ENCODE results near the gene ABCA4. TPM values are rescaled to one million over a fixed set of nuclear protein-coding genes. Genes with fewer than 3 reads are reported as not detected.

ABCA4 gene
- total RNA-seq, 1 donor from 2014 or later: 1.3 TPM

DNA sequence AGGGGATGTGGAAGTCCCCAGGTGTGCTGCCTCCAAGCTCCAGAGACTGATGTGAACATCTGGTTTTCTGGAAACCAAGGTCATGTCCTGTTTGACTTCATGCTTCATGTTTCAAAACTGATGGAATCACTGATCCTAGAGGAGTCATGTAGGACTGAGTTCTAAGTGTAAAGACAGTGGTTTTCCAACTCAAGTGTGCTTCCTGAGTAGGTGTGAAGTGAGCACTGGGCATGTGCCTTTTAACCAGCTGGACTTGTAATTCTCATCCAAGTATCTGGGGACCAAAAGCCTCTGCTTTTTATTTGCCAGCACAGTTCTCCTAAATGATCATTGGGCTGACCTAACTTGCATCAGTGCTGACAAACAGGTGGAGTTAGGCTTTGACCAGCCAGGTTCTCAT is 36.9 kb downstream of the ABCA4 start:
- no peak for DNase-seq (ENCODE audit: low spot score)

- DNase-seq (ENCODE audit: low spot score): no peak
These were observed 37.3 kb downstream of the ABCA4 start for GRCh38 chr1:94083681-94084080.

DNA sequence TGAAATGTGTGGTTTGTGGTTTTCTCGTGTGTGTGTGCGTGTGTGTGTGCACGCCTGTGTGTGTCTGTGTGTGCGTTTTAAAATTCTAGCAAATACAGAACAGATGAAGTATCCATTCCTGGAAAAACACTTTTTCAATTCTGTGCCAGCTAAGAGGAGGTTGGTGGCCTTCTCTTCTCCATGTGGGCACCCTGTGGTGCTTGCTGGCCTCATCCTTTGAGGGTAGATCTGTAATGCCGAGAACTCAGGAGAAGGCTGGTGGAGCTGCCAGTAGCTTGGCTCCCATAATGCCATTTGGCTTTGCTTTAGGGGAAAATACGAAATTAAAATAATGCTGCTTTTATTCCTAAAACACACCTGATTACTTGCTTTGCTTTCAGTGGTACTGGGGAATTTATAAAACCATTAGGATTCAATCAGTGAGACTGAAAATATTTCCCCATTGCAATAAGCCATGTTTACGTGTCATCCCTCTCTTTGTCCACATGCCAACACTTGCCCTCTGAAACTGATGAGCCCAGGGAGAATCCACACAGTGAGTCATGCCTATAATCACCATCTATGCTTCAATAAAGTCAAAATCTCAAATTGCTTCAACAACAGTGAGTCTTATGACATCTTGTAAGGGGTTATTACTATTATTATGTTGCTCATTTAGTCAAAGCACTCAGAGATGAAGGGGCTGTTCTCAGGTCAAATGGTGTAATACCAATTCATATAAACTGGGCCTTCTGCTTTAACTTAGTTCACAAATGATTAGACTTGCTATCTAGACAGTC is 39.2 kb downstream of the ABCA4 start:
- DNase-seq (ENCODE audit: low spot score): no peak

DNA sequence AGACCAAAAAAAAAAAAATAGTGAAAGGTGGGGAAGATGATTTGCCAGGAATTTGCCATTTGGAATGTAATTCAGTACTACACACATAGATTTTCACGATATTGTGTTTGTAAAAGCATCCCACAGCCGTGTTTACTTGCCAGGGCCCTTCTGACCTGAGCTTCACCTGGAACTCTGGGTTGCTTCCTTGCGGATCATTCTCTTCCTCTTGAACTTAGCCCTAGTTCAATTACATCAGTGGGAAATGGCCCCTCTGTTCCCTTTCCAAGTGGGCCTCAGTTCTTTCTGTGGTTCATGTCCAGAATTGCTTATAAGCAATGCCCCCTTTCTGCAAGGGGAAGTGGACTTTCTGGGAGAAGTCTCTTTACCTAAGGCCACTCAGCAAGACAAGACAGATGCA is 41.0 kb downstream of the ABCA4 start:
- no peak for DNase-seq (ENCODE audit: low spot score)

GRCh38 chr1:94079080-94079940 is 41.6 kb downstream of the ABCA4 start:
- DNase-seq (ENCODE audit: low spot score): no peak

GRCh38 chr1:94072840-94073522 is 48.0 kb downstream of the ABCA4 start:
- no peak for DNase-seq (ENCODE audit: low spot score)

GRCh38 chr1:94071976-94072375 is 49.0 kb downstream of the ABCA4 start:
- DNase-seq (ENCODE audit: low spot score): no peak

GRCh38 chr1:94071391-94071790 is 49.6 kb downstream of the ABCA4 start:
- no peak for DNase-seq (ENCODE audit: low spot score)

GRCh38 chr1:94070865-94071264 is 50.1 kb downstream of the ABCA4 start:
- no peak for DNase-seq (ENCODE audit: low spot score)

DNA sequence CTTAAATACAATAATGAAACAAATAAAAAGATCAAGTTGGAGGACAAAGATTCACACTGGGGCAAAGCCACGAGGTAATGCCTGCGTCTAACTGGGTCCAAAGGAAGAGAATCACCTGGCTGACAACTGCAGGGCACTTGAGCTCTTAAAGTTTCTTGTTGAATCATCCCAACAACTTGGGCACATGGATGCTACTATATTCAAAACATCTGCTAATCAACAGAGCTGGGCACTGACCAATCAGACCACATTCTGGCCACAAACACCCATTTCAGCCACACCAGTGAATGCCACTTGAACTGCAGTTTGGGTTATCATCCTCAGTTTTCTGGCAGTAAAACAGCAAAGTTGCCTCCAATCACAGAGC is 51.0 kb downstream of the ABCA4 start:
- DNase-seq (ENCODE audit: low spot score): no peak

GRCh38 chr1:94068999-94069918 is 51.7 kb downstream of the ABCA4 start:
- DNase-seq (ENCODE audit: low spot score): no peak

- DNase-seq (ENCODE audit: low spot score): no peak
These were observed 52.6 kb downstream of the ABCA4 start for GRCh38 chr1:94068096-94068998.

- DNase-seq (ENCODE audit: low spot score): no peak
These were observed 53.8 kb downstream of the ABCA4 start for GRCh38 chr1:94067196-94067595.

DNA sequence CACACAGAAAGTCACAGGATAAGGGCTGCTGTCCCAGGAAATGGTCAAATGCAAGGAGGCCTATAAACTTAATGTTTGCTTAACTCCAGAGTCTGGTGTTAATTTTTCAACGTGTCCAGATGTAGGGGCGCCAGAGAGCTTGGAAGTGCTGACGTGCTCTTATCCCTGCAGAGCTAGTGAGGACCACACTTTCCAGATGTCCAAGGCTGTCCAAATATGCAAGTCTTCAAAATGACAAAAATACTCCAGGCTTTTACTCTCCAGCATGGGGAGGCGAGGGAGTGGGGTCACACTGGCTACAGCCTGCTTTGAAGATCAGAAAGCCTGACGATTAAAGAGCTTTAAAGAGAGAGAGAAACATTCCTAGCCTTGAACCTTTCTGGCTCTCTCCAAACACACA is 57.6 kb downstream of the ABCA4 start:
- DNase-seq (ENCODE audit: low spot score): no peak

- DNase-seq (ENCODE audit: low spot score): no peak
These were observed 59.2 kb downstream of the ABCA4 start for GRCh38 chr1:94061513-94062443.

GRCh38 chr1:94060720-94061119 is 60.2 kb downstream of the ABCA4 start:
- no peak for DNase-seq (ENCODE audit: low spot score)

- no peak for DNase-seq (ENCODE audit: low spot score)
These were observed 62.2 kb downstream of the ABCA4 start for GRCh38 chr1:94058766-94059165.

GRCh38 chr1:94056996-94057395 is 64.0 kb downstream of the ABCA4 start:
- no peak for DNase-seq (ENCODE audit: low spot score)

DNA sequence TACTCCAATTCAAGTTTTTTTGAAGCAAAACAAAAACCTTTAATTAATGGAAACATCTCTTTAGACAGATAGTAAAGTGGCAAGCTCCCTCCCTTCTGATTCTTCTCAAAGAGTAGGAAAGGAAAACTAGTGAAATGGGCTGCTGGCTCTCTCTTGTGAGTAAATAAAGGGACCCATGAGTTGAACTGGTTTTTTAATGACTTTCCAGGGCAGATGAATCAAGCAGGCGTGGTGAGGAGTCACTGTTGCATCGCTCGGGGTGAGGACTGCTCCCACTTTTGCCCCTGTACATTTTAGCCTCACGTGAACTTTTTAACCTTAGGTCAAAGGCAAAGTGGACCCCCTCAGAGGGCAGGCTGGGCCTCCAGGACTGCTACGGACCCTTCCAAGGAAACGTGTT is 64.8 kb downstream of the ABCA4 start:
- DNase-seq (ENCODE audit: low spot score): no peak

All from mesenteric fat pad (tissue), 1 donor.